Measurements from ENCODE around the gene PROCA1. TPM values are rescaled to one million over a fixed set of nuclear protein-coding genes. Genes with fewer than 3 reads are reported as not detected.

The PROCA1 gene
- total and polyA plus RNA-seq, 2 of the 13 experiments (the other 11 are each of a cell fraction or from before 2014, with no cell fraction given), result 0.73 to 1.5 TPM

GRCh38 chr17:28698253-28698941 lies 13.3 kb downstream of the PROCA1 start (continued):
- TF ChIP-seq ZNF382 (CRISPR knock-in tag; IDR thresholded peaks at IDR 0.05; ENCODE audit: borderline replicate concordance) (no peak), ZMYM2 (CRISPR knock-in tag; IDR thresholded peaks at IDR 0.05) (peak; percentile 75; the same call in 1 of the 2 replicates), TBX3 (IDR thresholded peaks at IDR 0.05; ENCODE audit: borderline replicate concordance) (no peak), ZNF614 (CRISPR knock-in tag; IDR thresholded peaks at IDR 0.05; ENCODE audit: borderline replicate concordance) (peak; percentile 88), USF2 (IDR thresholded peaks at IDR 0.05; ENCODE audit: low read depth, low read length) (no peak), USF2 (CRISPR knock-in tag; IDR thresholded peaks at IDR 0.05; ENCODE audit: borderline replicate concordance) (no peak), ZNF468 (CRISPR knock-in tag; IDR thresholded peaks at IDR 0.05) (no peak), ERF (CRISPR knock-in tag; IDR thresholded peaks at IDR 0.05) (peak; percentile 83), ZNF512B (CRISPR knock-in tag; IDR thresholded peaks at IDR 0.05; ENCODE audit: borderline replicate concordance) (no peak), ZNF496 (CRISPR knock-in tag; IDR thresholded peaks at IDR 0.05; ENCODE audit: insufficient replicate concordance) (no peak), ZNF841 (CRISPR knock-in tag; IDR thresholded peaks at IDR 0.05; ENCODE audit: borderline replicate concordance) (0 out of 2 replicates have a peak, but pooled peaks have one; percentile 42), ZNF567 (CRISPR knock-in tag; IDR thresholded peaks at IDR 0.05; ENCODE audit: borderline replicate concordance) (peak; percentile 73; the same call in 1 of the 2 replicates), DPF2 (CRISPR knock-in tag; IDR thresholded peaks at IDR 0.05; ENCODE audit: borderline replicate concordance, low read depth) (peak; percentile 72), SIN3A (IDR thresholded peaks at IDR 0.05; ENCODE audit: borderline replicate concordance, low read depth, low read length) (peak; percentile 78; the same call in 1 of the 2 replicates), PAX8 (CRISPR knock-in tag; IDR thresholded peaks at IDR 0.05; ENCODE audit: borderline replicate concordance) (no peak), NCOA2 (CRISPR knock-in tag; IDR thresholded peaks at IDR 0.05) (peak; percentile 85), MTF2 (CRISPR knock-in tag; IDR thresholded peaks at IDR 0.05; ENCODE audit: borderline replicate concordance) (no peak), ZNF776 (CRISPR knock-in tag; IDR thresholded peaks at IDR 0.05) (0 out of 2 replicates have a peak, but pooled peaks have one; percentile 34), ZNF333 (CRISPR knock-in tag; IDR thresholded peaks at IDR 0.05; ENCODE audit: borderline replicate concordance) (no peak), ZBTB38 (CRISPR knock-in tag; IDR thresholded peaks at IDR 0.05) (peak; percentile 79), HNRNPLL (IDR thresholded peaks at IDR 0.05; ENCODE audit: low read depth, low read length, poor library complexity, severe bottlenecking) (no peak), NAIF1 (CRISPR knock-in tag; IDR thresholded peaks at IDR 0.05; ENCODE audit: borderline replicate concordance) (peak; percentile 47; the same call in 1 of the 2 replicates), ZNF629 (CRISPR knock-in tag; conservative IDR thresholded peaks at IDR 0.05) (peak; percentile 63; the same call in 1 of the 2 replicates)
- TF ChIP-seq, protein P1, sequence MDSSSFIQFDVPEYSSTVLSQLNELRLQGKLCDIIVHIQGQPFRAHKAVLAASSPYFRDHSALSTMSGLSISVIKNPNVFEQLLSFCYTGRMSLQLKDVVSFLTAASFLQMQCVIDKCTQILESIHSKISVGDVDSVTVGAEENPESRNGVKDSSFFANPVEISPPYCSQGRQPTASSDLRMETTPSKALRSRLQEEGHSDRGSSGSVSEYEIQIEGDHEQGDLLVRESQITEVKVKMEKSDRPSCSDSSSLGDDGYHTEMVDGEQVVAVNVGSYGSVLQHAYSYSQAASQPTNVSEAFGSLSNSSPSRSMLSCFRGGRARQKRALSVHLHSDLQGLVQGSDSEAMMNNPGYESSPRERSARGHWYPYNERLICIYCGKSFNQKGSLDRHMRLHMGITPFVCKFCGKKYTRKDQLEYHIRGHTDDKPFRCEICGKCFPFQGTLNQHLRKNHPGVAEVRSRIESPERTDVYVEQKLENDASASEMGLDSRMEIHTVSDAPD (CRISPR knock-in tag; IDR thresholded peaks at IDR 0.05), result peak; percentile 91

Measured in HepG2 (cell line).